ENCODE results near the gene CDC6. TPM values are rescaled to one million over a fixed set of nuclear protein-coding genes. Genes with fewer than 3 reads are reported as not detected.

CDC6 gene
- total RNA-seq, 2 donors from 2014 or later = 0.71 to 6.8 TPM

- no peak for DNase-seq (ENCODE audit: low spot score)
- peaks cover 26 to 55% of the 10 kb centered on the region in 2 donors for H3K4me1 ChIP-seq (ENCODE audit: control insufficient read depth in 1 of 2, low read depth in 2 of 2)
- H3K27me3 ChIP-seq (replicated peaks; ENCODE audit: insufficient read depth) = no peaks in the 10 kb centered on the region
- ATAC-seq (ENCODE audit: insufficient number of reproducible peaks, low FRiP score, low read depth) = peak; percentile 21
- TF ChIP-seq CTCF (IDR thresholded peaks at IDR 0.05) = no peak
- peak overlapping the region; percentile 91 to 92 for H3K27ac ChIP-seq
- no peaks in the 10 kb centered on the region for H3K9me3 ChIP-seq
- peak overlapping the region; percentile 94 for H3K4me3 ChIP-seq
- no peaks in the 10 kb centered on the region for H3K36me3 ChIP-seq
Observed at GRCh38 chr17:40341808-40342503, 54.3 kb downstream of the CDC6 start.

GRCh38 chr17:40342504-40343218 is 55.0 kb downstream of the CDC6 start:
- TF ChIP-seq CTCF (IDR thresholded peaks at IDR 0.05) = no peak
- no peaks in the 10 kb centered on the region for H3K9me3 ChIP-seq
- DNase-seq (ENCODE audit: low spot score) = no peak
- H3K27ac ChIP-seq = peak overlapping the region; percentile 91 to 92
- H3K4me3 ChIP-seq = peak overlapping the region; percentile 94
- H3K27me3 ChIP-seq (replicated peaks; ENCODE audit: insufficient read depth) = no peaks in the 10 kb centered on the region
- ATAC-seq (ENCODE audit: insufficient number of reproducible peaks, low FRiP score, low read depth) = no peak
- H3K4me1 ChIP-seq (ENCODE audit: control insufficient read depth in 1 of 2, low read depth in 2 of 2) = peaks cover 32 to 56% of the 10 kb centered on the region in 2 donors
- H3K36me3 ChIP-seq = no peaks in the 10 kb centered on the region

GRCh38 chr17:40343219-40344119 is 55.8 kb downstream of the CDC6 start:
- DNase-seq (ENCODE audit: low spot score) = no peak
- Histone ChIP-seq H3K9me3 (no peaks in the 10 kb centered on the region), H3K27ac (peak overlapping the region; percentile 91 to 92), H3K4me3 (peak overlapping the region; percentile 94), H3K36me3 (no peaks in the 10 kb centered on the region), H3K27me3 (replicated peaks; ENCODE audit: insufficient read depth) (no peaks in the 10 kb centered on the region), H3K4me1 (ENCODE audit: control insufficient read depth in 1 of 2, low read depth in 2 of 2) (peaks cover 40 to 56% of the 10 kb centered on the region in 2 donors)
- no peak for ATAC-seq (ENCODE audit: insufficient number of reproducible peaks, low FRiP score, low read depth)
- no peak for TF ChIP-seq CTCF (IDR thresholded peaks at IDR 0.05)

GRCh38 chr17:40344421-40345160 is 56.9 kb downstream of the CDC6 start:
- DNase-seq (ENCODE audit: low spot score) (no peak), ATAC-seq (ENCODE audit: insufficient number of reproducible peaks, low FRiP score, low read depth) (no peak)
- no peak for TF ChIP-seq CTCF (IDR thresholded peaks at IDR 0.05)
- peak overlapping the region; percentile 91 to 92 for H3K27ac ChIP-seq
- H3K4me3 ChIP-seq = peak overlapping the region; percentile 94
- H3K36me3 ChIP-seq = no peaks in the 10 kb centered on the region
- no peaks in the 10 kb centered on the region for H3K27me3 ChIP-seq (replicated peaks; ENCODE audit: insufficient read depth)
- no peaks in the 10 kb centered on the region for H3K9me3 ChIP-seq
- peaks cover 49 to 65% of the 10 kb centered on the region in 2 donors for H3K4me1 ChIP-seq (ENCODE audit: control insufficient read depth in 1 of 2, low read depth in 2 of 2)

All from thoracic aorta (tissue), 2 donors.